ENCODE results near the gene PIGP.
"Not testable (repeated sequence)": the region's sequence is repeated elsewhere in the genome, so short reads cannot be mapped to it uniquely, and the experiment has no call there.

PIGP gene

GRCh38 chr21:37045149-37045548 is 27.7 kb downstream of the PIGP start:
- no peak for DNase-seq (ENCODE audit: low read depth in 2 of 2)

- no peak for DNase-seq (ENCODE audit: low read depth in 2 of 2)
These were observed 28.2 kb downstream of the PIGP start for GRCh38 chr21:37044643-37045042.

GRCh38 chr21:37043818-37044217 is 29.1 kb downstream of the PIGP start:
- no peak for DNase-seq (ENCODE audit: low read depth in 2 of 2)

- DNase-seq (ENCODE audit: low read depth in 2 of 2), result no peak
These were observed 31.1 kb downstream of the PIGP start for GRCh38 chr21:37041706-37042271.

- DNase-seq (ENCODE audit: low read depth in 2 of 2), result no peak
These were observed 32.7 kb downstream of the PIGP start for GRCh38 chr21:37040212-37040611.

GRCh38 chr21:37039411-37040075 is 33.3 kb downstream of the PIGP start:
- no peak for DNase-seq (ENCODE audit: low read depth in 2 of 2)

GRCh38 chr21:37036177-37036576 is 36.7 kb downstream of the PIGP start:
- no peak for DNase-seq (ENCODE audit: low read depth in 2 of 2)

- not testable (repeated sequence) for DNase-seq (ENCODE audit: low read depth in 2 of 2)
These were observed 38.5 kb downstream of the PIGP start for GRCh38 chr21:37034394-37034793.

GRCh38 chr21:37032877-37033471 is 39.9 kb downstream of the PIGP start:
- DNase-seq (ENCODE audit: low read depth in 2 of 2), result no peak

GRCh38 chr21:37032293-37032692 is 40.6 kb downstream of the PIGP start:
- no peak for DNase-seq (ENCODE audit: low read depth in 2 of 2)

GRCh38 chr21:37030864-37031263 is 42.0 kb downstream of the PIGP start:
- no peak for DNase-seq (ENCODE audit: low read depth in 2 of 2)

GRCh38 chr21:37028570-37028969 is 44.3 kb downstream of the PIGP start:
- no peak for DNase-seq (ENCODE audit: low read depth in 2 of 2)

- no peak for DNase-seq (ENCODE audit: low read depth in 2 of 2)
These were observed 46.4 kb downstream of the PIGP start for GRCh38 chr21:37026499-37026898.

- DNase-seq (ENCODE audit: low read depth in 2 of 2), result no peak
These were observed 54.8 kb downstream of the PIGP start for GRCh38 chr21:37017951-37018679.

Data from stimulated activated CD4-positive, alpha-beta T cell treated with anti-CD3 and anti-CD28 coated beads, Interleukin-12 subunit alpha, Interleukin-12 subunit beta, amount 100 ng/mL, for 24 hours (primary cell).